NCI-H187 (cell line): ENCODE data around the gene RBKS.
"Not testable (repeated sequence)": the region's sequence is repeated elsewhere in the genome, so short reads cannot be mapped to it uniquely, and the experiment has no call there.

Experiments
- DNase-seq, 2 experiments: peaks; one replicate each; lab custom pipeline; 2025; lab: John Stamatoyannopoulos, UW

The RBKS gene

DNA sequence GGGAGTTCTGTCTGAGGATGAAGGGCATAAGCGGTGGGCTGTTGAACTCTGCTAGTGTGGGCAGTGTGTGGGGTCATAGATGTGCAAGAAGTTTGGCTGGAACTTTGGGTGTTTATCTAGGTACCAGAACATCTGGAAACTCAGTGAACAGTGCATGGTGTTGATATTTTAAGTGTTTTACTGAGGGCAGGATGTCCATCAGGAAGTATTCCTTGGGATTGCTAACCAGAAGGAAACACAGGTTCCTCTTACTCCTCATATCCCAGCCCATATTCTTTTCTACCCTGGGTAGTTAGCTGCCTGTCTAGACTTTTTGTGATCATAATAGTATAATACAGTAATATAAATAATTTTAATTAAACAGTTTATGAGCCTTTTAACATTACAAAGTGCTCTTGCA is 15.9 kb upstream of the RBKS start:
- DNase-seq, result no peak

DNA sequence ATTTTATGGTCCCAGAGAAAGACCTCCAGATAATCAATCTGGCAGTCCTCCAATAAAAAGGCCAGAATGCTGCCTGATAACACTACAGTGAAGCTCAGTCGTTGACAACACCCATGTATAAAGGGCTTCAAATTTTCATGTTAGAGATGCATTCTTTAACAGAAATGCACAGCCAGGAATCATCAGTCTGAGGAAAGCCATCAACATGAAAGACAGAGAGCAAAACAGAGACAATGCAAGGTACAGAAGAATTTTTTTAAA is 14.1 kb upstream of the RBKS start:
- no peak for DNase-seq

DNA sequence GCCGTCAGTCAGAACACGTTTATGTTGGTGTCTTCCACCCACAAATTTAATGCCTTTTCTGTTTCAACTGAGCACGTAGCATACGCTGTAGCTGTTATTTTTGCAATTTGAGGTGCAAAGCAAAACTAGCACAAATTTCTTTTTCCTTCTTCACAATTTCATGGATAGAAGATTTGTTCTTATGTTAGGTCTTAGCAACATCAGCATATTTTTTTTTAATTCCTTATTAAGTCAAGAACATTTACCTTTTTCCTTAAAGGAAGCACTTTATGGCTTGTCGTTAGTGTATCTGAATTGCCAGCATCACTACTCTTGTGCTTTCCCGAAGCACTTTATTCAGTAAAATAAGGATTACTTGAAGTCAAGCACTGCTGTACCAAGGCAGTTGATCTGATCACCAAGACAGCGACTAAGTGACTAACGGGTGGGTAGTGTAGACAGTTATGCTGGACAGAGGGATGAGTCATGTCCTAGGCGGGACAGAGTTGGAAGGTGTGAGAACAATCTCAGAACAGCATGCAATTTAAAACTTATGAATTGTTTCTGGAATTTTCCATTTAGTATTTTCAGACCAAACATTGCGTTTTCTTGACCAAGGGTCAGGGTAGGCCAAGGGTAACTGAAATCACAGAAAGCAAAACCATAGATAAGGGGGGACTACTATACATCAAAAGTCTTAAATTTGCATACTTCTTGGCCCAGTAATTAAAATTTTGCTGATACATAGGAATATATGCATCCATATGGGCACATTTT is 13.6 kb upstream of the RBKS start:
- DNase-seq, result no peak

DNA sequence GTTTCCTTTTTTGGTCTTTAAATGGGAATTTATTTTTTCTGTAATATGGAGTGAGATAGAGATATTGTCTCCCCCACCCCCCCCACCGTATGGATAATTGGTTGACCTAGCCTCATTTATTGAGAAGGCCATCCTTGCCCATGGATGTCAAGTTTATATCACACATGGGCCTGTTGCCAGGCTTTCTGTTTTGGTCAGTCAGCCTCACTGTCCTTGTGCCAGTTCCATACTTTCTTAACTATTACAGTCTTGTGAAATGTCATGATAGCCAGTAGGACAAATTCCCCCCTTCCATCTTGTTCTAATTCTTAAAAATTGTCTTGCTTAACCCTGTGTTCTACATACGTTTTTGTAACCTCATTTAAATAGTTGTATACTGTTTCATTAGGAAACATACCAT is 12.8 kb upstream of the RBKS start:
- DNase-seq, result no peak

DNA sequence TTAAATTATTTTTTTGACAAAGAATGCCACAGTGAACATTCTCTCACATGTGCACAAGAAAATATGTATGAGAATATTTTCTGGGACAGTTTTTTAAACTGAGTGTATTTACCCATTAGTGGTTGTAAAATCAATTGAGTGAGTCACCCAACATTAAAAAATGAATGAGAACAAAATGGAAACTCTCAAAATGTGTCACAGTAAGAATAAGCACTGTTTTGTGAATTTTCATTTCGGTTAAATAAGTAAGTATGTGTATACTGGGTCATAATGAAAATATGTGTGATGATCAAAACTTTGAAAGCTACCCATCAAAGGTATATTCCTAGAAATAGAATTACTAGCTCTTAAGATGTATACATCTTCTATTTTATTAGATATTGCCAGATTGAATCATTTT is 11.9 kb upstream of the RBKS start:
- DNase-seq, result no peak

DNA sequence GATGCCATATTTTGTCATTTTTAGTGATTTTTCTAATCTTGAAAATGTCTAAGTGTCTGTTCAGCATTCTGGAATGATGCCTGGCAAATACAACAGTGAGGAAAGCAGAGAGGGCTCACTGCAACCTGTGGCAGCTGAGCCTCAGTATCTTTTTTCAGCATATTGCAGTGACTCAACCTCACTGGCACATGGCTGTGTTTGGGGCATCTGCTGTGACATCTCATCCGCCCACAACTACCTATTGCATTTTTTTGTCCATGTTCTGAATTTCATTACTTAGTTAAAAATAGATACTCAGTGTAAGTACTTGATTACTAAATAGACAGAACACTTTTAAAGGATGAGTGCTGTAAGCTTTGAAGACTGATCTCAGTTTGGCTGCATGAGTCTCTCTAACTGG is 11.0 kb upstream of the RBKS start:
- no peak for DNase-seq

DNA sequence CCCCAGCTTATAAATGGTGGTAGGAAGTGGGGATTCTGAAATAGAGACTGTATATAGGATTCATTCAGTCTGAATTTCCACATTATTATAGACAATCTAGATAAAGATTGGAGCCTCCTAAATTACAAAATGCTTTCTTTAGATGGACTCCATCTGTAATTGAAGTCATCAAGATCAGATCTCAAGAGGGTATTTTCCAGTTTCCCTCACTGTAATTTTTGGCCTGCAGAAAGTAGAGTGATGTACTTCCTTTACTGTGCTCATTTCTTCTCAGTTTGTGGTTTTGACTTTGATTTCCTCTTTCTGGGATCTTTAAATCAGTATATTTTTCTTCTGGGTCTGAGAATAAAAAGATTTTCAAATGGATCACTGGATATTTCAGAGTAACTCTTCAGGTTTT is 7.5 kb upstream of the RBKS start:
- DNase-seq, result no peak

DNA sequence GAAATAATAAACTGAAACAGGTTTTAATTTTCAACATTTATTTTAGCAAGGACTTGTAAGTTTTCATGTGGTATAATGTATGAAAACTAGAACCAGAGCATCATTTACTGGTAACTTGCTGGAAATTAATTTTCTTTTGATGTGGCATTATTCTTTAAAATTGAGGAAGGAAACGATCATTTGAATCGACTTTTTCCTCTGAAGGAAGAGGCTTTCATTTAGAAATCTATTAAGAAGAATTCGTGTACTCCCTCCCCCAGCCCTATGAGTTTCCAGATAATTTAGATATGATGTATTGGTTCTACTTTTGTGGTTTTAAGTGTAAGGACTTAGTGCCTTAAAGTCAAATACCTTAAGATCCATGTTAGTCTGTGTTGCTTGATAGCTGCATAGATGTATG is 2.8 kb upstream of the RBKS start:
- no peak for DNase-seq

DNA sequence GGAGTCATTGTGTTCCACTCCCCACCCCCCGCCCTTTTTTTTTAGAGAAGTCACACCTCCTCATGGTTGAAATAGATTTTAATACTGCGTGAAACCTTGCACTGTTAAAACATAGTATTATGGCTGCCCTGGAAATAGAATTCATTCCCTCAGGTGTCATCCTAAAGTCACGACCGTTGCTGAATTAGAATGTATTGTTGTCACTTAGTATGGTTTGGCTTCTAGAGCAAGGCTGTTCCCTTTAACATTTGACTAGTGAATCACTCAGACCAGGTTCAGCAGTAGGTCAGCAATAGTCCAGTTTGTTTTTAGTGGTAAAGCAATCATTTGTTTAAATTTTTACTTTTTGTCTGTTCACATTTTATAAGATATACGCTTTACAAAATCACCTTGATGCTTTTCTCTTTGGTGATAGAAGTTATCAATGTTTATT is 1.5 kb upstream of the RBKS start:
- DNase-seq, result no peak

DNA sequence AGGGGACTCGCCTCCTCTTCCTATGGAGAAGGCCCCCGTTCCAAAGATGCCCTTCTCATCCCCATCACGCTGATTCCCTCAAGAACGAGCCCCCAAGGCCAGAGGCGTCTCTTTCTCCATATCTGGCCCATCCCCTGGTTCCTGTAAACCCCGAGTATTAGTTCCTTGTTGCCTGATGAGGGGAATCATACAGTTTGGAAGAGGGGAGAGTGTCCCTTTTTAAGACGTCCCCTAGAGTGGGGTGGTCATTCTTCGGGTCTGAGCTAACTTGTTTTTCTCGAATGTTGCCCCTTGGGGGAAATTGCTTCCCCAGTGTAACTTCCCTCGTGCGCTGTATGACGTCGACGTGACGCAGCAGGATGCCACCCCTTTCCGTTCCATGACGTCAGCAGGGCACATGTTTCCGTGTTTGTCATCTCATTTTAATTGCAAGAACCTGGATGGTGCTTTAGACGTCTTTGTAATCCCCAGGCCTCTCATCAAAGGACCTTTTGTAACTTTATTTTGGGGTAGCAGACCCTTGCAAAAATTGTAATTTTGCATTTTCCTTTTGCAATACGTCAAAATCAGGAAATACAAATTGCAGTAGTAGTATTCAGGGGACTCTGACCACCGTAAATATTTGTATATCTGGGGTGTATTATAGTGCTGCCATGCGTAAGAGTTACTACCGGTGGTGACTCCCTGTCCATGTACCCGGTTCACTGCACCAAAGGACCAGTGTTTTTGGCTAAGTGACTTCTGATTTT is 911 bp upstream of the RBKS start:
- DNase-seq, result no peak

DNA sequence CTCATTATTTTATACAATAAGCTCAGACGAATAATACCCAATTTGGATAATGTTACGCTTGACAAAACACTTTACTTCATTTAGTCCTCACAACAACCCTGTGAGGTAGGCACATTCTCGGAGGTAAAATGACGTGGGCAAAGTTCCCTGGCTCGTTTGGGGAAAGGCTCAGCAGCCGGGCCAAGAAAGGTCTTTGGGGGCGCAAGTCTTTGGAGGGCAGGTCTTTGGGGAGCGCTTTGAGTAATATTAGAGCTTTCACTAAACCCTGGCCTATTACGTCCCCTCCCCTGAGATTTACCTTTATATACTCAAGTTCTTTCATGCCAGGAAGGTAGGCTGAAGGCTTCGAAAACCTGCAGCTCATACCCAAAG is 427 bp downstream of the RBKS start:
- no peak for DNase-seq

DNA sequence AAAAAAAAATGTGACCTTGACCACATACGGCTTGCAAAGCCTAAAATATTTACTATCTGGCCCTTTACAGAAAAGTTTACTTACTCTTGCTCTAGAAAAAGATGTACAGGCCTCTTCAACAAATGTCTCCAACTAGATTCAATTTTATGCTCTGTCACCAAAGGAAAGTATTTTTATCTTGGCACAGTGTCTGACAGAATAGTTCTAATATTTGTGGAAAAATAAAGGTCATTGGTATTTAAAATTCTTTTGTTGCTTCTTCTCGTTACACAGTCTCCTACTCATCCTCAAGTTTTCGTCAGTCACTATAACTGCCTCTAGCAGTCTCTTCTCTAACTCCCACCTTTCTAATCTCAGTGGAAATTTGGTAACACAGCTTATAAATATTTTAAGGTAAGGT is 1.4 kb downstream of the RBKS start:
- no peak for DNase-seq

DNA sequence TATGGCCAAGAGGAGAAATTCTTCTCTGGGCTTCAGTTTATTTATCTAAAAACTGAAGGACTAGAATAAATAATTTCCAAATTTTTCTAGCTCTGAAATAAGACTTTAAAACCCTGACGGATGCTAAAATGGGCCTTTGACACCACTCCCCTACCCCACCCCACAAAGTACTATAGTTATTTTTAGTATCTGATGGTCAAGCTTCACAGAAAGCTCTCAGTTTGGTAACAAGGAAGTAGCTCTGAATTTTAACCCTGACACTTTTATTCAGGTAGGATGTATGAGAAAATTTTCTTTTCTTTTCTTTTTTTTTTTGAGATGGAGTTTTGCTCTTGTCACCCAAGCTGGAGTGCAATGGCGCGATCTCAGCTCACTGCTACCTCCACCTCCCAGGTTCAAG is 2.4 kb downstream of the RBKS start:
- no peak for DNase-seq

DNA sequence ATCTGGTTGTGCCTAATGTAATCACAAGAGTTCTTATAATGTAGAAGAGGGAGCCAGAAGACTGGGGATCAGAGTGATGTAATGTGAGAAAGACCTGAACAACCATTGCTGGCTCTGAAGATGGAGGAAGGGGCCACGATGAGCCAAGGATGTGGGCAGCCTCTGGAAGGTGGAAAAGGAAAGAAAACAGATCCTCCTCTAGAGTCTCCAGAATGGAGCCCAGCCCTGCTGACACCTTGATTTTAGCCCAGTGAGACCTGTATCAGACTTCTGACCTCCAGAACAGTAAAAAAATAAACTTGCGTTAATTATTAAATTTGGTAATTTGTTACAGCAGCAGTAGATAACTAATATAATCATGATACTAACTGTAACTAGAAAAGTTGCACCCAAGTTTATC is 3.1 kb downstream of the RBKS start:
- DNase-seq, result no peak

DNA sequence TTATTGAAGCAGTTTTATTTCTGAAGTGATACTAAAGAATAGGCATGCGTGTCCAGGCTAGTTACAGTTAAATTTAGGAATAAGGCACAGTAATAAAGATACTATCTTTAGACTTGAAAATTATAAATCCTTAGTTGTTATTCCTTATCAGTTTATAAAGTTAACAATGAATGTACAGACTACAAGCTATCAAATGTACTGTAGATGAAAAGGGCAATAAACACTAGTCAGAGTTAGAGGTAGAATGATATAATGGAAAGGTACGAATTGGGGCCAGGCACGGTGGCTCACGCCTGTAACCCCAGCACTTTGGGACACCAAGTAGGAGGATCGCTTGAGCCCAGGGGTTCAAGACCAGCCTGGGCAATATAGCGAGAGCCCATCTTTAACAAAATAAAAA is 3.9 kb downstream of the RBKS start:
- DNase-seq, result no peak

DNA sequence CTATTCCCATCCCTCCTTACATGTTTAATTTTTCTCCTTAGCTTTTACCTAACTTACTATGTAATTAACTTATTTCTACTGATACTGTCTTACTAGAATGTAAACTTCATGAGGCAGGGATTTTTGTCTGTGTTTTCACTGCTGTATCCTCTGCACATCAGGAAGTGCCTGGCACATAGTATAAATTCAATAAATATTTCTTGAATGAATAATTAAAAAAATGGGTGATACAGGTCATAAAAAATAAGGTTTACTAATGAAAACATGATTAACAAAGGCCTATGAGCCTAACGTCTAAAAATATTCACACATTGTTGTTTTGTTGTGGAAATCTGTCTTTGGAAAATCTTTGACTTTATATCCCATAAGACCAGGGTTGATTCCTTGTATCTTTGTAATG is 4.5 kb downstream of the RBKS start:
- no peak for DNase-seq

DNA sequence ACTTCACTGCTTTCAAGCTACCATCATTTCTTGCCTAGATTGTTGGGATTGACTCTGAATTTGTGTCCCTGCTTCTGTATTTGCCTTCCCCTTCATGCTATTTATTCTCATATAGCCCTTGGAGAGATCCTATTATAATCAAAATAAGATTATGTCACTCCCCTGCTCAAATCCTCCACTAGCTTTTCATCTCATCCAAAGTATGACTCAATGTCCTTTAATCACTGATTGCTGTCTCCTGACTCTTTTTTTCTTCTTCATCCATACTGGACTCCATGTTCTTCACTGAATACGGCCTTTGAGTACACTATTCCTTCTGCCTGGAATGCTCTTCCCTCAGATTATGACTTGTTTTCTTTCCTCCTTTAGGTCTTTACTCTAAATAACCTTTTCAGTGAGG is 5.0 kb downstream of the RBKS start:
- no peak for DNase-seq

DNA sequence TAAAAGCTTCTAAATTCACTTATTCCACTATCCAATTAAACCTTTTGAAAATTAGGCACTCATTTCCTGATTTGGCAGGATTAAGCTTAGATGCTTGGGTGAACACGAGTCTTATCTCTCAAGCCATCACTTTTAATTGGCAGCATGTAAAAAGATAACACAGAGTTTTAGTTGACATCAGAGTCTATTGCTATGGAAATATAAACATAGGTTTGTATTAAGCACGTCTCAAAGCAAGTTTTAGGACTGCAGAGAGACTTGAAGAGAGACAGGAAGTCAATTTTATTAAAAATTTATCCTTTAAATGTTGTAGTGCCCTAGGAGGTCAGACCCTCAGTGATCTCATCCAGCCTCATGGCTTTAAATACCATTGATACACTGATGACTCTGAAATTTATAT is 5.6 kb downstream of the RBKS start:
- DNase-seq, result no peak

DNA sequence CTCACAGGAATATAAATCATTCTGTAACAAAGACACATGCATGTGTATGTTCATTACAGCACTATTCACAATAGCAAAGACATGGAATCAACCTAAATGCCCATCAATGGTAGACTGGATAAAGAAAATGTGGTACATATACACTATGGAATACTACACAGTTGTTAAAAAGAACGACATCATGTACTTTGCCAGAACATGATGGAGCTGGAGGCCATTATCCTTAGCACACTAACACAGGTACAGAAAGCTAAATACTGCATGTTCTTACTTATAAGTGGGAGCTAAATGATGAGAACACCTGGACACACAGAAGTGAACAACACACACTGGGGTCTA is 7.6 kb downstream of the RBKS start:
- not testable (repeated sequence) for DNase-seq

DNA sequence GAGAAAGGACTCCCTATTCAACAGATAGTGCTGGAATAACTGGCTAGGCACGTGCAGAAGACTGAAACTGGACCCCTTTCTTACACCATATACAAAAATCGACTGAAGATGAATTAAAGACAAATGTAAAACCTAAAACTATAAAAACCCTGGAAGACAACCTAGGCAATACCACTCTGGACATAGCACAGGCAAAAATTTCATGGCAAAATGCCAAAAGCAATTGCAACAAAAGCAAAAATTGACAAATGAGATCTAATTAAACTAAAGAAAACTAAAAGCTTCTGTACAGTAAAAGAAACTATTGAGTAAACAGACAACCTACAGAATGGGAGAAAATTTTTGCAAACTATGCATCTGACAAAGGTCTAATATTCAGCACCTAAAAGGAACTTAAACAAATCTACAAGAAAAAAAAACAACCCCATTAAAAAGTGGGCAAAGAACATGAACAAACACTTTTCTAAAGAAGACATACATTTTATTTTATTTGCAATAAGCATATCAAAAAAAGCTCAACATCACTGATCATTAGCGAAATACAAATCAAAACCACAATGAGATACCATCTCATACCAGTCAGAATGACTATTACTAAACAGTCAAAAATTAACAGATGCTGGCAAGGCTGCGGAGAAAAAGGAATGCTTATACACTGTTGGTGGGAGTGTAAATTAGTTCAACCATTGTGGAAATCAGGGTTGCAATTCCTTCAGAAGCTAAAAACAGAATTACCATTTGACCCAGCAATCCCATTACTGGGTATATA is 8.2 kb downstream of the RBKS start:
- not testable (repeated sequence) for DNase-seq

DNA sequence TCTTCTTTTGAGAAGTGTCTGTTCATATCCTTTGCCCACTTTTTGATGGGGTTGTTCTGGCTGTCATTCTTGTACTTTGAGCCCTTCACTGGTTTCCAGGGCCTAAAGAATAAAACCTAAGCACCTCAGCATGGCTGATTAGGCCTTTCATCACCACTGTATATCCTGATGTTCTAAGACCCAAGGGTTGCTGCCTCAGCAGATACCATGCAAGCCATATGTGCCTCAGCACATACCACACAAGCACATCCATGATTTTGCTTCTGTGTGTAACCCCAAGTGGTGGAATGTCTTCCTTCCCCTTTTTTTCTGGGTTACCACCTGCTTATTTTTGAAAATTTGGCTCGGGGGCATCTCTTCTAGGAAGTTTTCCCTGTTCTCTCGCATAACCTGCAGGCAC is 11.4 kb downstream of the RBKS start:
- no peak for DNase-seq

DNA sequence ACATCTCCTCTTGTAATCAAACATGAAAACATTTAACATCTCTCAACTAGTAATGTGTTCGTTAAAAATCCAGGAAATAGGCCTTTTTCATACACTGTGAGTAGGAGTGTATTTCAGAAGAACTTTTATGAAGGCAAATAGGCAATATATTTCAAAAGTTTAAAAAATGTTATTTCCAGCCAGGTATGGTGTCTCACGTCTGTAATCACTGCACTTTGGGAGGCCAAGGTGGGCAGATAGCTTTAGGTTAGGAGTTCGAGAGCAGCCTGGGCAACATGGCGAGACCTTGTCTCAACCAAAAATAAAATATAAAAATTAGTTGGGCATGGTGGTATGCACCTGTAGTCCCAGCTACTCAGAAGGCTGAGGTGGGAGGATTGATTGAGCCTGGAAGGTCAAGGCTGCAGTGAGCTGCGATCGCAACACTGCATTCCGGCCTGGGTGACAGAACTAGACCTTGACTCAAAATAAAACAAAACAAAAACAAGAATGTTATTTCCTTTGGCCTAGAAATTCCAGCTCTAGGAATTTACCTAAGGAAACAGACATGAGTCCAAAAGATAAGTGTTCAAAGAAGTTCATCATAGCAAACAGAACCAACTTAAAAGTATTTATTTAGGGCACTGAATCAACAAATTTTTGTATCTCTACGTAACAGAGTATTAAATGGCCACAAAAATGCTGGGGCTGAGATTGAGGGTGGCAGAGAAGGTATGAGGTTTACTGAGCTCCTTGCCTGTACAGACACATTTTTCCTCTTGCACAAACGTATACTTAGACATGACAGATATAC is 14.9 kb downstream of the RBKS start:
- no peak for DNase-seq

DNA sequence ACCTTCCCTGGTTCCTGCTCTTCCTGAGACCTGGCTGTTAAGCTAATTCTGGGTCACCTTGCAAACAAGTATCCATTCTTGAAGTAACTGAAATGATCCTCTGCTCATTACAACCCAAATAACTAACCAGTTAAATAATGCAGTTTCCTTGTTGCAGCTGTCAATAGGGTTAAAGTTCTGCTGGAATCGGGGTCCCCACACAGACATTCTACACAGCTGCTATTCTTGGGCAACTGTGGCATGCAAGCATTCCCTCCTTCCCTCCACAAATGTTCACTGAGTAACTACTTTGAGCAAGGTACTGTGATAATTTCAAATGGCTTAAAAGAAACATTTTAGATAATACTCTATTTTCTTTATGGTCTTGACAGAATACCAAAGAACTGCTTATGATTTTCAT is 17.1 kb downstream of the RBKS start:
- no peak for DNase-seq
